ENCODE measurements around the gene PODN.
A peak's percentile ranks its signal among the peaks of the same experiment; 100 is the strongest.

Gene PODN

GRCh38 chr1:53066891-53067738 lies 5.1 kb downstream of the PODN start:
- in situ Hi-C loops (cut with MboI; ENCODE audit: low sequenced_read_pairs, unreplicated experiment), result no loop called here
- DNase-seq (ENCODE audit: low spot score), result no peak
- TF ChIP-seq, protein P1, sequence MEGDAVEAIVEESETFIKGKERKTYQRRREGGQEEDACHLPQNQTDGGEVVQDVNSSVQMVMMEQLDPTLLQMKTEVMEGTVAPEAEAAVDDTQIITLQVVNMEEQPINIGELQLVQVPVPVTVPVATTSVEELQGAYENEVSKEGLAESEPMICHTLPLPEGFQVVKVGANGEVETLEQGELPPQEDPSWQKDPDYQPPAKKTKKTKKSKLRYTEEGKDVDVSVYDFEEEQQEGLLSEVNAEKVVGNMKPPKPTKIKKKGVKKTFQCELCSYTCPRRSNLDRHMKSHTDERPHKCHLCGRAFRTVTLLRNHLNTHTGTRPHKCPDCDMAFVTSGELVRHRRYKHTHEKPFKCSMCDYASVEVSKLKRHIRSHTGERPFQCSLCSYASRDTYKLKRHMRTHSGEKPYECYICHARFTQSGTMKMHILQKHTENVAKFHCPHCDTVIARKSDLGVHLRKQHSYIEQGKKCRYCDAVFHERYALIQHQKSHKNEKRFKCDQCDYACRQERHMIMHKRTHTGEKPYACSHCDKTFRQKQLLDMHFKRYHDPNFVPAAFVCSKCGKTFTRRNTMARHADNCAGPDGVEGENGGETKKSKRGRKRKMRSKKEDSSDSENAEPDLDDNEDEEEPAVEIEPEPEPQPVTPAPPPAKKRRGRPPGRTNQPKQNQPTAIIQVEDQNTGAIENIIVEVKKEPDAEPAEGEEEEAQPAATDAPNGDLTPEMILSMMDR (IDR thresholded peaks at IDR 0.05; ENCODE audit: borderline replicate concordance, control extremely low read depth, extremely low read depth, insufficient read depth, missing control alignments), result no peak

DNA sequence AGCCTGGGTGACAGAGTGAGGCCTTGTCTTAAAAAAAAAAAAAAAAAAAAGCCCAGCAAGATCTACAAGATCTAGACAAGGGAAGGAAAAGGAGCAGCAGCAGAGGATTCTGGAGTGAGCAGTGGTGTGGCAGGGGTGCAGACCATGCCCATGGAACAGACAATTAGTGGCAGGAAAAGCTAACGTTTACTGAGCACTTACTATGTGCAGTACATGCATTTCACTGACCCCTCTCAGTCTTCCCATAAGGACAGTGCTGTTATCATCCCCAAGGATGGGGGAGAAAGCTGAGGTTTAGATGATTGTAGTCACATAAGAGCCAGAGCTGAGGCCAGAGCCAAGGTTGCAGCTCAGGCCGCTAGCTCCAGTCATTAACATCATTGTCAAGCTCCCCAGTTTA lies 5.9 kb downstream of the PODN start:
- in situ Hi-C loops (cut with MboI; ENCODE audit: low sequenced_read_pairs, unreplicated experiment), result no loop called here
- TF ChIP-seq, protein P1 (IDR thresholded peaks at IDR 0.05; ENCODE audit: borderline replicate concordance, control extremely low read depth, extremely low read depth, insufficient read depth, missing control alignments), result no peak
- DNase-seq (ENCODE audit: low spot score), result no peak

GRCh38 chr1:53068314-53069099 lies 6.5 kb downstream of the PODN start:
- TF ChIP-seq, protein P1 (IDR thresholded peaks at IDR 0.05; ENCODE audit: borderline replicate concordance, control extremely low read depth, extremely low read depth, insufficient read depth, missing control alignments), result no peak
- DNase-seq (ENCODE audit: low spot score), result peak; percentile 18
- in situ Hi-C loops (cut with MboI; ENCODE audit: low sequenced_read_pairs, unreplicated experiment), result no loop called here

DNA sequence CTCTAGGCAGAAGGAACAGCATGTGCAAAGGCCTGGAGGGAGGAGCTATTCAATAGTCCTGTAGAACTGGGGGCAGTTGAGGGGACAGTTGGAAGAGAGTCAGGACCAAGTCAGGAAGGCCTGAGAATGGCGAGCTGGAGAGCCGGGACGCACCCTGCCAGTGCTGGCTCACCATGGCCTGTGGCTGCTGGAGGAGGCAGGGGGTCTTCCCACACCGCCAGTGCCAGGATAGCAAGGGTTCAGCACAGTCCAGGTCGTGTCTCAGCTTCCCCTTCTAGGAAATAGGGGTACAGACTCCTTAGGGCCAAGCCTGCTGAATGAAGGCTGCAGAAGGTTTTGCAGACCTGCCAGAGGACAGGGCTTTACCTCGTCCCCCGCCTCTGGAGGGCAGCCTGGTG lies 7.3 kb downstream of the PODN start:
- DNase-seq (ENCODE audit: low spot score), result peak; percentile 28
- TF ChIP-seq, protein P1 (IDR thresholded peaks at IDR 0.05; ENCODE audit: borderline replicate concordance, control extremely low read depth, extremely low read depth, insufficient read depth, missing control alignments), result no peak
- in situ Hi-C loops (cut with MboI; ENCODE audit: low sequenced_read_pairs, unreplicated experiment), result no loop called here

- DNase-seq (ENCODE audit: low spot score), result peak; percentile 28
- in situ Hi-C loops (cut with MboI; ENCODE audit: low sequenced_read_pairs, unreplicated experiment), result no loop called here
- TF ChIP-seq, protein P1 (IDR thresholded peaks at IDR 0.05; ENCODE audit: borderline replicate concordance, control extremely low read depth, extremely low read depth, insufficient read depth, missing control alignments), result no peak
Observed at GRCh38 chr1:53069663-53070327, 7.8 kb downstream of the PODN start.

- TF ChIP-seq, protein P1 (IDR thresholded peaks at IDR 0.05; ENCODE audit: borderline replicate concordance, control extremely low read depth, extremely low read depth, insufficient read depth, missing control alignments), result no peak
- in situ Hi-C loops (cut with MboI; ENCODE audit: low sequenced_read_pairs, unreplicated experiment), result no loop called here
Observed at GRCh38 chr1:53070621-53071020, 8.6 kb downstream of the PODN start.

More at GRCh38 chr1:53070621-53071020, 8.6 kb downstream of the PODN start:
- peak; percentile 25 for DNase-seq (ENCODE audit: low spot score)
